ENCODE measurements around the gene GSTM5.

GSTM5 gene

DNA sequence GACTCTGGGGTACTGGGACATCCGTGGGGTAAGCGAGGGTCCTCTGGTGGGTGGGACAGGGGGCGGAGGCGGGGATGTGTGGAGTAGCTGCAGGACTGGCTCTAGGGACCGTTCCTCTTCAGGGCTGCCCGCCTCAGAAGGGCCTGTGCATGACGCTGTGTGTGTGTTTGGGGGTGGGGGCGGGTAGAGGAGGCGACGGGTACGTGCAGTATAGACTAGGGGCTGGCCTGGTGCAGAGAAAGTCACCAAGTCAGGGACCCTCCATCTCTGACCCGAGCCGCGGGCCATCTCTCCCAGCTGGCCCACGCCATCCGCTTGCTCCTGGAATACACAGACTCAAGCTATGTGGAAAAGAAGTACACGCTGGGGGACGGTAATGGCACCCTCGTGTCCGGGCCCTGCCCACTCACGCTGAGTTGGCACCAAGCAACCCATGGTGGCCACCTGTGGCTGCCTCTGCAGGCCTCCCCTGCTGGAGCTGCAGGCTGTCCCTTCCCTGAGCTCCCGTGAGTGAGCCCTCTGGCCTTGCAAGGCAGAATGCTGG lies 342 bp downstream of the GSTM5 start:
- Histone ChIP-seq H3K36me3 (ENCODE audit: insufficient read depth) (no peaks in the 10 kb centered on the region), H3K27ac (no peak overlapping the region), H4K20me1 (ENCODE audit: insufficient read depth) (no peaks in the 10 kb centered on the region), H3K9ac (no peak overlapping the region), H3K4me2 (no peak overlapping the region), H3K4me1 (ENCODE audit: low read depth, poor library complexity, severe bottlenecking) (no peaks in the 10 kb centered on the region), H3K79me2 (ENCODE audit: insufficient read depth, low read depth) (no peaks in the 10 kb centered on the region), H3K4me3 (IDR thresholded peaks at IDR 0.05; ENCODE audit: insufficient read depth, low read depth, low read length) (no peak overlapping the region), H3K27me3 (ENCODE audit: insufficient read depth, low read depth) (no peaks in the 10 kb centered on the region), H2AFZ (ENCODE audit: low read depth) (no peak overlapping the region)
- TF ChIP-seq CTCF (conservative IDR thresholded peaks at IDR 0.05; ENCODE audit: low read depth, low read length), result no peak

GRCh38 chr1:109713636-109714035 lies 1.6 kb downstream of the GSTM5 start:
- no peaks in the 10 kb centered on the region for H4K20me1 ChIP-seq (ENCODE audit: insufficient read depth)
- no peaks in the 10 kb centered on the region for H3K79me2 ChIP-seq (ENCODE audit: insufficient read depth, low read depth)
- H3K4me2 ChIP-seq, result no peak overlapping the region
- no peak overlapping the region for H3K9ac ChIP-seq
- no peak overlapping the region for H3K4me3 ChIP-seq (IDR thresholded peaks at IDR 0.05; ENCODE audit: insufficient read depth, low read depth, low read length)
- H3K36me3 ChIP-seq (ENCODE audit: insufficient read depth), result no peaks in the 10 kb centered on the region
- H2AFZ ChIP-seq (ENCODE audit: low read depth), result no peak overlapping the region
- no peaks in the 10 kb centered on the region for H3K27me3 ChIP-seq (ENCODE audit: insufficient read depth, low read depth)
- H3K27ac ChIP-seq, result no peak overlapping the region
- TF ChIP-seq CTCF (conservative IDR thresholded peaks at IDR 0.05; ENCODE audit: low read depth, low read length), result no peak
- peaks cover 1% of the 10 kb centered on the region for H3K4me1 ChIP-seq (ENCODE audit: low read depth, poor library complexity, severe bottlenecking)

GRCh38 chr1:109714661-109715372 lies 2.8 kb downstream of the GSTM5 start:
- Histone ChIP-seq H3K36me3 (ENCODE audit: insufficient read depth) (no peaks in the 10 kb centered on the region), H3K79me2 (ENCODE audit: insufficient read depth, low read depth) (no peaks in the 10 kb centered on the region), H3K9ac (no peak overlapping the region), H4K20me1 (ENCODE audit: insufficient read depth) (no peaks in the 10 kb centered on the region), H3K27me3 (ENCODE audit: insufficient read depth, low read depth) (no peaks in the 10 kb centered on the region), H3K4me3 (IDR thresholded peaks at IDR 0.05; ENCODE audit: insufficient read depth, low read depth, low read length) (no peak overlapping the region), H3K27ac (no peak overlapping the region), H3K4me2 (no peak overlapping the region), H3K4me1 (ENCODE audit: low read depth, poor library complexity, severe bottlenecking) (peaks cover 13% of the 10 kb centered on the region), H2AFZ (ENCODE audit: low read depth) (no peak overlapping the region)
- no peak for TF ChIP-seq CTCF (conservative IDR thresholded peaks at IDR 0.05; ENCODE audit: low read depth, low read length)

GRCh38 chr1:109716121-109716520 lies 4.1 kb downstream of the GSTM5 start:
- no peaks in the 10 kb centered on the region for H3K79me2 ChIP-seq (ENCODE audit: insufficient read depth, low read depth)
- H3K27ac ChIP-seq, result no peak overlapping the region
- H2AFZ ChIP-seq (ENCODE audit: low read depth), result no peak overlapping the region
- no peak overlapping the region for H3K4me2 ChIP-seq
- H3K4me1 ChIP-seq (ENCODE audit: low read depth, poor library complexity, severe bottlenecking), result peaks cover 16% of the 10 kb centered on the region
- H3K36me3 ChIP-seq (ENCODE audit: insufficient read depth), result no peaks in the 10 kb centered on the region
- no peaks in the 10 kb centered on the region for H3K27me3 ChIP-seq (ENCODE audit: insufficient read depth, low read depth)
- no peaks in the 10 kb centered on the region for H4K20me1 ChIP-seq (ENCODE audit: insufficient read depth)
- no peak overlapping the region for H3K4me3 ChIP-seq (IDR thresholded peaks at IDR 0.05; ENCODE audit: insufficient read depth, low read depth, low read length)
- TF ChIP-seq CTCF (conservative IDR thresholded peaks at IDR 0.05; ENCODE audit: low read depth, low read length), result no peak
- H3K9ac ChIP-seq, result no peak overlapping the region
